Measurements from ENCODE around the gene METTL25.

DNA sequence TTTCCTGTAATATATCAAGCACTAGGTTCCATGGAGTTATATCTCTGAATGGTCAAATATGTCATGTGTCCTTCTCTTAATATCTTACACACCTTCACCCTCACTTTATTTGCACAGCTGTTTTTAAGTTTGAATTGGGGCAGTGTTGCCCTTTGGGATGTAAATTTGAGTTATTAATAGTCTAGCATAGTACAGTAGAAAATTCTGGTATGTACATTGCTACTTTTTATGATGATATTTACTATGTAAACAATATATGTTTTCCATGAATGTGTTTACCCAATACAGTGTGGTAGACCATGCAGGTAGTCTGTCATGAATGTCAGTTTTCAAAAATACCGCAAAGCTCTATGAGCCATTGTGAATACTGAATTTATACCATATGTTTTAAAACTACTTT is 50.5 kb downstream of the METTL25 start:
- TF ChIP-seq, protein P1, sequence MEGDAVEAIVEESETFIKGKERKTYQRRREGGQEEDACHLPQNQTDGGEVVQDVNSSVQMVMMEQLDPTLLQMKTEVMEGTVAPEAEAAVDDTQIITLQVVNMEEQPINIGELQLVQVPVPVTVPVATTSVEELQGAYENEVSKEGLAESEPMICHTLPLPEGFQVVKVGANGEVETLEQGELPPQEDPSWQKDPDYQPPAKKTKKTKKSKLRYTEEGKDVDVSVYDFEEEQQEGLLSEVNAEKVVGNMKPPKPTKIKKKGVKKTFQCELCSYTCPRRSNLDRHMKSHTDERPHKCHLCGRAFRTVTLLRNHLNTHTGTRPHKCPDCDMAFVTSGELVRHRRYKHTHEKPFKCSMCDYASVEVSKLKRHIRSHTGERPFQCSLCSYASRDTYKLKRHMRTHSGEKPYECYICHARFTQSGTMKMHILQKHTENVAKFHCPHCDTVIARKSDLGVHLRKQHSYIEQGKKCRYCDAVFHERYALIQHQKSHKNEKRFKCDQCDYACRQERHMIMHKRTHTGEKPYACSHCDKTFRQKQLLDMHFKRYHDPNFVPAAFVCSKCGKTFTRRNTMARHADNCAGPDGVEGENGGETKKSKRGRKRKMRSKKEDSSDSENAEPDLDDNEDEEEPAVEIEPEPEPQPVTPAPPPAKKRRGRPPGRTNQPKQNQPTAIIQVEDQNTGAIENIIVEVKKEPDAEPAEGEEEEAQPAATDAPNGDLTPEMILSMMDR (IDR thresholded peaks at IDR 0.05 in 2 of 3, conservative IDR thresholded peaks at IDR 0.05 in 1 of 3; ENCODE audit: control insufficient read depth in 2 of 3, extremely low read depth in 1 of 3, insufficient read depth in 1 of 3, low read depth in 3 of 3, low read length in 3 of 3) = no peak
- TF ChIP-seq FOXK2 (IDR thresholded peaks at IDR 0.05) (no peak), CREM (IDR thresholded peaks at IDR 0.05; ENCODE audit: low read depth) (no peak), EZH2 (IDR thresholded peaks at IDR 0.05; ENCODE audit: borderline replicate concordance, control insufficient read depth, low read depth, low read length) (no peak), ZZZ3 (IDR thresholded peaks at IDR 0.05; ENCODE audit: control insufficient read depth, insufficient read length, low read depth) (no peak)
- TF ChIP-seq, protein P2, sequence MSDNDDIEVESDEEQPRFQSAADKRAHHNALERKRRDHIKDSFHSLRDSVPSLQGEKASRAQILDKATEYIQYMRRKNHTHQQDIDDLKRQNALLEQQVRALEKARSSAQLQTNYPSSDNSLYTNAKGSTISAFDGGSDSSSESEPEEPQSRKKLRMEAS (IDR thresholded peaks at IDR 0.05; ENCODE audit: low read depth, low read length) = no peak

All from GM12878 (cell line).